Ovary (tissue), 3 donors: ENCODE results near the gene SIGLEC15.

ENCODE experiments used
- CTCF ChIP-seq, 3 donors: fragments of 450-650 bp in 2 of 3; fragments of 200-600 bp in 1 of 3; IDR thresholded peaks; one replicate each; pipeline versions ENCODE4 v1.5.1 to v1.8.0; 2016 to 2022; ENCODE audit warnings: antibody characterized with exemption in 3 of 3, mild to moderate bottlenecking in 1 of 3
- POLR2A ChIP-seq: fragments of 450-650 bp; IDR thresholded peaks from one replicate; pipeline ENCODE4 v1.6.1; 2017; ENCODE audit warnings: antibody characterized with exemption, mild to moderate bottlenecking, moderate library complexity
- donor health status: DM: no; HTN: no; CAD: no.

GRCh38 chr18:45863469-45863868 lies 38.0 kb downstream of the SIGLEC15 start:
- TF ChIP-seq POLR2A (no peak), CTCF (IDR thresholded peaks at IDR 0.05) (no peak)
